IMR-90 (cell line): ENCODE data around the gene COL7A1. TPM values are rescaled to one million over a fixed set of nuclear protein-coding genes. Genes with fewer than 3 reads are reported as not detected.
A peak's percentile ranks its signal among the peaks of the same experiment; 100 is the strongest.

Experiments used
- ATAC-seq: fragments of 200-7000 bp; cut with Tn5 transposase; 2 replicates; pipeline ENCODE4 v1.9.1; 2020; ENCODE audit warnings: low read depth, mild to moderate bottlenecking, moderate library complexity
- Bru-seq: library from RNA; stranded (reverse); fragments of 400-500 nt; gene quantifications from one replicate; lab custom pipeline; 2021; lab: Mats Ljungman, UMichigan
- BruChase-seq, 2 experiments: library from RNA; stranded (reverse); fragments of 400-500 nt; gene quantifications; one replicate each; lab custom pipeline; 2021; lab: Mats Ljungman, UMichigan
- BruUV-seq: library from RNA; stranded (reverse); fragments of 400-500 nt; replicated peaks from 2 replicates; lab custom pipeline; 2021; lab: Mats Ljungman, UMichigan
- CTCF ChIA-PET: fragments of 300-600 bp; formaldehyde crosslinking; extraction: SDS; loops from one replicate; lab custom pipeline; 2021; ENCODE audit warnings: antibody characterized with exemption; lab: Yijun Ruan, JAX
- POLR2A ChIA-PET: fragments of 300-600 bp; sonication (Branson Sonifier 250); formaldehyde crosslinking; loops from one replicate; lab custom pipeline; 2022; ENCODE audit warnings: antibody characterized with exemption; ENCODE audit not compliant: unreplicated experiment; lab: Charles Lee
- DNase-seq: peaks from one replicate; pipeline ENCODE4 v3.0.0; 2013
- H2AFZ ChIP-seq: replicated peaks from 2 replicates; pipeline ENCODE3; 2013; ENCODE audit warnings: low read length, mild to moderate bottlenecking; ENCODE audit not compliant: poor library complexity
- H2AK5ac ChIP-seq: 2 replicates; pipeline ENCODE4 v1.6.1; 2013; ENCODE audit warnings: low read depth, low read length, inconsistent platforms
- H2AK9ac ChIP-seq: replicated peaks from 2 replicates; pipeline ENCODE3; 2013; ENCODE audit warnings: mild to moderate bottlenecking, low read depth, low read length, moderate library complexity; ENCODE audit not compliant: poor library complexity
- H2BK120ac ChIP-seq: 2 replicates; pipeline ENCODE4 v1.6.1; 2013; ENCODE audit warnings: low read depth, low read length, inconsistent platforms
- H2BK15ac ChIP-seq: 3 replicates; pipeline ENCODE4 v1.6.1; 2013; ENCODE audit warnings: low read depth, low read length, inconsistent platforms
- H2BK20ac ChIP-seq: 2 replicates; pipeline ENCODE4 v1.6.1; 2013; ENCODE audit warnings: low read depth, mild to moderate bottlenecking, inconsistent platforms, low read length, moderate library complexity
- H2BK5ac ChIP-seq: 2 replicates; pipeline ENCODE4 v1.6.1; 2013; ENCODE audit warnings: mild to moderate bottlenecking, low read depth, low read length, inconsistent platforms; ENCODE audit not compliant: poor library complexity, severe bottlenecking
- H3K14ac ChIP-seq: replicated peaks from 2 replicates; pipeline ENCODE4 v1.6.1; 2013; ENCODE audit warnings: low read depth, low read length, inconsistent platforms
- H3K18ac ChIP-seq: 2 replicates; pipeline ENCODE4 v1.6.1; 2013; ENCODE audit warnings: low read depth, low read length, control low read depth
- H3K23ac ChIP-seq: 2 replicates; pipeline ENCODE4 v1.6.1; 2013; ENCODE audit warnings: low read depth, low read length, inconsistent platforms
- H3K27ac ChIP-seq: 2 replicates; pipeline ENCODE4 v1.5.1; 2013; ENCODE audit warnings: mild to moderate bottlenecking, control low read depth, low read length; ENCODE audit not compliant: insufficient read depth
- H3K27me3 ChIP-seq: 2 replicates; pipeline ENCODE4 v1.6.1; 2013; ENCODE audit warnings: low read length; ENCODE audit not compliant: control insufficient read depth, insufficient read depth
- H3K36me3 ChIP-seq: 2 replicates; pipeline ENCODE4 v1.6.1; 2013; ENCODE audit warnings: low read length, mixed read lengths; ENCODE audit not compliant: control insufficient read depth, insufficient read depth
- H3K4ac ChIP-seq: 2 replicates; pipeline ENCODE4 v1.6.1; 2013; ENCODE audit warnings: low read depth, low read length, inconsistent platforms
- H3K4me1 ChIP-seq: 2 replicates; pipeline ENCODE4 v1.6.1; 2013; ENCODE audit warnings: low read length, mixed read lengths; ENCODE audit not compliant: control insufficient read depth, insufficient read depth
- H3K4me2 ChIP-seq: 2 replicates; pipeline ENCODE4 v1.6.1; 2013; ENCODE audit warnings: low read depth, mild to moderate bottlenecking, control low read depth, low read length, moderate library complexity
- H3K4me3 ChIP-seq: 2 replicates; pipeline ENCODE4 v1.5.1; 2013; ENCODE audit warnings: low read depth, mild to moderate bottlenecking, control low read depth, low read length, moderate library complexity; ENCODE audit not compliant: insufficient read depth
- H3K56ac ChIP-seq: 2 replicates; pipeline ENCODE4 v1.6.1; 2013; ENCODE audit warnings: low read length, inconsistent platforms; ENCODE audit not compliant: insufficient read depth; ENCODE audit errors: extremely low read depth
- H3K79me1 ChIP-seq, 2 experiments: 2 replicates each; pipeline ENCODE4 v1.6.1; 2013; ENCODE audit warnings: low read length in 2 of 2, inconsistent platforms in 1 of 2, low read depth in 1 of 2
- H3K9ac ChIP-seq: 2 replicates; pipeline ENCODE4 v1.6.1; 2013; ENCODE audit warnings: low read depth, low read length, control low read depth
- H3K9me1 ChIP-seq: 2 replicates; pipeline ENCODE4 v1.6.1; 2013; ENCODE audit warnings: low read length, inconsistent platforms; ENCODE audit not compliant: insufficient read depth
- H3K9me3 ChIP-seq: 2 replicates; pipeline ENCODE4 v1.6.1; 2013; ENCODE audit warnings: low read length; ENCODE audit not compliant: control insufficient read depth, insufficient read depth
- H4K20me1 ChIP-seq: 2 replicates; pipeline ENCODE4 v1.6.1; 2013; ENCODE audit warnings: low read length, inconsistent platforms; ENCODE audit not compliant: insufficient read depth
- H4K5ac ChIP-seq: 2 replicates; pipeline ENCODE4 v1.6.1; 2013; ENCODE audit warnings: mild to moderate bottlenecking, low read depth, low read length, control low read depth
- H4K8ac ChIP-seq, 2 experiments: 2 replicates each; pipeline ENCODE4 v1.6.1; 2013; ENCODE audit warnings: low read depth in 2 of 2, low read length in 2 of 2, control low read depth in 1 of 2, inconsistent platforms in 1 of 2
- H4K91ac ChIP-seq: 2 replicates; pipeline ENCODE4 v1.6.1; 2013; ENCODE audit warnings: low read depth, low read length, inconsistent platforms; ENCODE audit not compliant: insufficient read depth
- POLR2A ChIP-seq: IDR thresholded peaks from 2 replicates; pipeline ENCODE4 v1.6.1; 2012; ENCODE audit warnings: mild to moderate bottlenecking, low read depth, low read length
- RFX5 ChIP-seq: IDR thresholded peaks from 2 replicates; pipeline ENCODE4 v1.8.0; 2012; ENCODE audit warnings: low read depth, mild to moderate bottlenecking, low read length, moderate library complexity
- whole genome bisulfite sequencing, 2 experiments: methylation state at CpG; one replicate each; pipeline versions ENCODE4 v1.1.5 to v1.1.7; 2013; ENCODE audit warnings: missing lambda C conversion rate in 2 of 2; ENCODE audit not compliant: insufficient read length in 1 of 2; ENCODE audit errors: extremely low coverage in 2 of 2; 5-methylcytosine and 5-hydroxymethylcytosine counted together
- dilution Hi-C: fragments of 300-500 bp; cut with HindIII; formaldehyde crosslinking; loops from one replicate; pipeline ENCODE4 v1.14.3; 2018; ENCODE audit warnings: low sequenced_read_pairs; ENCODE audit not compliant: unreplicated experiment
- in situ Hi-C: fragments of 300-500 bp; cut with MboI; formaldehyde crosslinking; loops from 3 replicates; pipeline ENCODE4 v1.14.3; 2019; ENCODE audit warnings: low sequenced_read_pairs, inconsistent platforms, mixed read lengths
- intact Hi-C: fragments of 100-400 bp; cut with micrococcal nuclease; formaldehyde crosslinking; loops from 2 replicates; pipeline ENCODE4 v1.10.0; 2022
- long read RNA-seq: library from polyadenylated mRNA; unstranded; transcript quantifications from one replicate; pipeline ENCODE4 v2.0.0, GENCODE V29; 2021; ENCODE audit not compliant: unreplicated experiment
- polyA plus RNA-seq, 3 experiments: library from polyadenylated mRNA; depleted of rRNA; stranded (reverse); fragments of >200 nt; gene quantifications; 2 replicates each; pipeline ENCODE4 v1.2.3, GENCODE V29; 2012; ENCODE audit warnings: low replicate concordance in 1 of 3
- total RNA-seq: library from RNA; depleted of rRNA; stranded (reverse); fragments of >200 nt; gene quantifications from 2 replicates; pipeline ENCODE4 v1.2.3, GENCODE V29; 2012; rRNA removed

COL7A1 gene
- total RNA-seq, result 3.1 and 4.1 TPM in 2 replicates
- polyA plus RNA-seq (2012; rRNA removed), result 20.3 and 23.2 TPM in 2 replicates
- 13.6 and 14.6 TPM in 2 replicates for polyA plus RNA-seq (2012; cell fraction: cytosol; rRNA removed)
- 308 and 435 TPM in 2 replicates for polyA plus RNA-seq (2012; cell fraction: nucleus; rRNA removed; ENCODE audit: low replicate concordance)
- Bru-seq, nascent RNA, result percentile 78 among the genes with signal in this experiment
- BruChase-seq, experiment 1, labeled RNA remaining after a 6-hour chase, result percentile 87 among the genes with signal in this experiment
- percentile 86 among the genes with signal in this experiment for BruChase-seq, experiment 2, labeled RNA remaining after a 2-hour chase
- long read RNA-seq, partial matches to known transcripts, result 29 of 53 reads
- long read RNA-seq, other reads (novel, unspliced or antisense), result 23 of 53 reads

DNA sequence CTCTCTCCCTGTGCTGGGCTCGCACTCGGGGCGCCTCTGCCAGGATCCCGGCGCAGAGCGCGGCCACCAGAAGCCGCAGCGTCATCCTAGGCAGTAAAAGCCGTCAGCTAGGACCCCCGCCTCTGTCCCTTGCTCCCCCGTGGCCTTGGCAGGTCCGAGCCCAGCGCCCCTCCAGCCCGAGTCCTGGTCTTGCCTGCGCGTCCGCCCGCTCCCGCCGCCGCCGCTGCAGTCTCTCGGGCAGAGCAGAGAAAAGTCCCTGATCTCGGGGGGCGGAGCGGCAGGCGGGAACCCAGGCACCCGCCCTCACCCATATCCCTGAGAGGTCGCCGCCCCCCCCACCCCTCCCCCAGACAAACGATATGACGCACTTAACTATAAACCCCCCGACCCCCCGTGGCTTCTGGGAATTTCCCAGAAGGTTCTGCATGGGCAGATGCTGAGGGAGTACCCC lies at the start of gene COL7A1:
COL7A1 (minus strand) TSS at position 255 of the 451 bp plus-strand sequence; CDS start at position 85, 170 bp downstream.
- peak within 1 kb of the TSS; percentile 99 for H2BK20ac ChIP-seq
- peaks cover 54% of the 10 kb centered on the region for H3K4me1 ChIP-seq
- peaks cover 17% of the 10 kb centered on the region for H4K20me1 ChIP-seq
- intact Hi-C loops (no loop called here), dilution Hi-C loops (no loop called here), in situ Hi-C loops (no loop called here)
- POLR2A ChIA-PET, result interaction anchor here (0.5 kb wide), 1 partner anchor 16 kb away, joined by 12 read pairs; no protein-coding TSS in a partner anchor
- peak within 1 kb of the TSS; percentile 89 for H3K23ac ChIP-seq
- peak; percentile 36; the same call in 1 of the 2 replicates for TF ChIP-seq POLR2A
- TF ChIP-seq RFX5, result no peak
- CTCF ChIA-PET, result no interaction called here
- H3K9ac ChIP-seq, result peak within 1 kb of the TSS; percentile 83
- peak within 1 kb of the TSS; percentile 73 for H3K4me2 ChIP-seq
- H3K9me1 ChIP-seq, result peaks cover 67% of the 10 kb centered on the region
- BruUV-seq, result no TSS peak
- 5% methylated on average over 10 of the region's 35 CpGs; no CpG with 5 or more reads in 1 of the 2 experiments for WGBS, 2 experiments
- H3K18ac ChIP-seq, result peak within 1 kb of the TSS; percentile 77
- peak within 1 kb of the TSS; percentile 97 for H2BK5ac ChIP-seq
- no peaks in the 10 kb centered on the region for H3K27me3 ChIP-seq
- DNase-seq (no peak), ATAC-seq (peak; percentile 6)
- peak within 1 kb of the TSS; percentile 99 for H3K4ac ChIP-seq
- peak within 1 kb of the TSS; percentile 87 for H2AFZ ChIP-seq
- H3K36me3 ChIP-seq, result peaks cover 43% of the 10 kb centered on the region
- H3K27ac ChIP-seq, result peak within 1 kb of the TSS; percentile 94
- no peaks in the 10 kb centered on the region for H3K9me3 ChIP-seq
- H3K56ac ChIP-seq, result peak within 1 kb of the TSS; percentile 71
- peak within 1 kb of the TSS; percentile 89 for H3K14ac ChIP-seq
- H4K8ac ChIP-seq, result peak within 1 kb of the TSS; percentile 85 to 92
- H3K4me3 ChIP-seq, result peak within 1 kb of the TSS; percentile 52
- H2BK120ac ChIP-seq, result peak within 1 kb of the TSS; percentile 85
- peak within 1 kb of the TSS; percentile 98 for H4K91ac ChIP-seq
- peak within 1 kb of the TSS; percentile 97 for H2BK15ac ChIP-seq
- H4K5ac ChIP-seq, result peak within 1 kb of the TSS; percentile 81
- peaks cover 34 to 82% of the 10 kb centered on the region in 2 experiments for H3K79me1 ChIP-seq
- peak within 1 kb of the TSS; percentile 100 for H2AK5ac ChIP-seq
- peak within 1 kb of the TSS; percentile 98 for H2AK9ac ChIP-seq
